H7 (cell line): ENCODE measurements around the gene DNAAF3. TPM values are rescaled to one million over a fixed set of nuclear protein-coding genes. Genes with fewer than 3 reads are reported as not detected.
"Not testable (repeated sequence)": the region's sequence is repeated elsewhere in the genome, so short reads cannot be mapped to it uniquely, and the experiment has no call there.

Experiments
- DNase-seq: peaks from one replicate; pipeline ENCODE4 v3.0.0; 2012
- H3K27me3 ChIP-seq: 2 replicates; pipeline ENCODE4 v1.6.0; 2011; ENCODE audit warnings: mild to moderate bottlenecking, low read length; ENCODE audit not compliant: control insufficient read depth, insufficient read depth
- H3K36me3 ChIP-seq: replicated peaks from 2 replicates; pipeline ENCODE4 v1.5.1; 2011; ENCODE audit warnings: low read length; ENCODE audit not compliant: control insufficient read depth, insufficient read depth
- H3K4me3 ChIP-seq: 2 replicates; pipeline ENCODE4 v1.5.1; 2011; ENCODE audit warnings: low read depth, mild to moderate bottlenecking, control low read depth, low read length, moderate library complexity; ENCODE audit not compliant: insufficient read depth
- total RNA-seq: library from RNA; depleted of rRNA; stranded (reverse); fragments of >200 nt; shearing (Covaris generic); gene quantifications from 2 replicates; pipeline ENCODE4 v1.2.3, GENCODE V29; 2014

The DNAAF3 gene
- total RNA-seq, 1 experiment from 2014 or later, result 2.2 TPM

- no peak for DNase-seq
- H3K27me3 ChIP-seq, result peaks cover 52% of the 10 kb centered on the region
- no peaks in the 10 kb centered on the region for H3K36me3 ChIP-seq
- no peak overlapping the region for H3K4me3 ChIP-seq
Observed at GRCh38 chr19:55169136-55169535, 2.7 kb upstream of the DNAAF3 start.

- Histone ChIP-seq H3K27me3 (peaks cover 51% of the 10 kb centered on the region), H3K36me3 (no peaks in the 10 kb centered on the region), H3K4me3 (peak overlapping the region; percentile 51)
Observed at GRCh38 chr19:55165952-55166529, 372 bp downstream of the DNAAF3 start.

GRCh38 chr19:55161571-55162322, 4.7 kb downstream of the DNAAF3 start:
- peak overlapping the region; percentile 37; the same call in 1 of the 2 replicates for H3K4me3 ChIP-seq
- peaks cover 57% of the 10 kb centered on the region for H3K27me3 ChIP-seq
- H3K36me3 ChIP-seq, result no peaks in the 10 kb centered on the region
- DNase-seq, result peak; percentile 71

More at GRCh38 chr19:55165952-55166529, 372 bp downstream of the DNAAF3 start:
- peak; percentile 92 for DNase-seq

GRCh38 chr19:55160986-55161365, 5.4 kb downstream of the DNAAF3 start:
- no peaks in the 10 kb centered on the region for H3K36me3 ChIP-seq
- peak overlapping the region; percentile 37; the same call in 1 of the 2 replicates for H3K4me3 ChIP-seq
- H3K27me3 ChIP-seq, result peaks cover 64% of the 10 kb centered on the region
- DNase-seq, result no peak

GRCh38 chr19:55160128-55160985, 6.1 kb downstream of the DNAAF3 start:
- H3K36me3 ChIP-seq, result no peaks in the 10 kb centered on the region
- peak overlapping the region; percentile 37; the same call in 1 of the 2 replicates for H3K4me3 ChIP-seq
- DNase-seq, result peak; percentile 100
- peaks cover 63% of the 10 kb centered on the region for H3K27me3 ChIP-seq

GRCh38 chr19:55158848-55159749, 7.3 kb downstream of the DNAAF3 start:
- DNase-seq, result peak; percentile 72
- Histone ChIP-seq H3K36me3 (peaks cover 1% of the 10 kb centered on the region; the same call in 1 of the 2 replicates), H3K27me3 (peaks cover 59% of the 10 kb centered on the region), H3K4me3 (no peak overlapping the region)

- DNase-seq, result no peak
- H3K36me3 ChIP-seq, result peaks cover 1% of the 10 kb centered on the region
- H3K4me3 ChIP-seq, result no peak overlapping the region
- peaks cover 54% of the 10 kb centered on the region for H3K27me3 ChIP-seq
Observed at GRCh38 chr19:55158423-55158822, 8.0 kb downstream of the DNAAF3 start.

- Histone ChIP-seq H3K27me3 (peaks cover 47% of the 10 kb centered on the region), H3K4me3 (peak within 1 kb of the TSS; percentile 60), H3K36me3 (peaks cover 1% of the 10 kb centered on the region)
- peak; percentile 54 for DNase-seq
Observed at GRCh38 chr19:55157064-55157908, 9.1 kb downstream of the DNAAF3 start, which contains the start of gene TNNI3. TSS of gene TNNI3 (minus strand) at chr19:55157732. CDS start at chr19:55157589, 143 bp downstream.

GRCh38 chr19:55156202-55157063, 10.0 kb downstream of the DNAAF3 start:
- peak; percentile 99 for DNase-seq
- H3K27me3 ChIP-seq, result peaks cover 39% of the 10 kb centered on the region
- peaks cover 2% of the 10 kb centered on the region for H3K36me3 ChIP-seq
- peak overlapping the region; percentile 60 for H3K4me3 ChIP-seq

GRCh38 chr19:55155784-55156183, 10.6 kb downstream of the DNAAF3 start:
- peak overlapping the region; percentile 60 for H3K4me3 ChIP-seq
- H3K27me3 ChIP-seq, result peaks cover 33% of the 10 kb centered on the region; the same call in 1 of the 2 replicates

GRCh38 chr19:55153652-55154264, 12.7 kb downstream of the DNAAF3 start:
- peaks cover 25% of the 10 kb centered on the region; the same call in 1 of the 2 replicates for H3K27me3 ChIP-seq
- no peak overlapping the region for H3K4me3 ChIP-seq
- H3K36me3 ChIP-seq, result peaks cover 2% of the 10 kb centered on the region
- no peak for DNase-seq

More at GRCh38 chr19:55155784-55156183, 10.6 kb downstream of the DNAAF3 start:
- not testable (repeated sequence) for H3K36me3 ChIP-seq, DNase-seq

GRCh38 chr19:55152017-55152416, 14.4 kb downstream of the DNAAF3 start:
- no peak for DNase-seq
- Histone ChIP-seq H3K27me3 (peaks cover 23% of the 10 kb centered on the region; the same call in 1 of the 2 replicates), H3K4me3 (no peak overlapping the region), H3K36me3 (peaks cover 2% of the 10 kb centered on the region)
